Loucy (cell line): Measurements from ENCODE around the gene ERICH6.

ENCODE experiments used
- H2AFZ ChIP-seq: fragments of 200-600 bp; sonication (generic); 2 replicates; pipeline ENCODE4 v1.6.0; 2016; ENCODE audit warnings: antibody characterized with exemption, mild to moderate bottlenecking, low read length, moderate library complexity
- H3F3A ChIP-seq: fragments of 200-600 bp; 2 replicates; pipeline ENCODE4 v1.6.0; 2016; ENCODE audit warnings: antibody characterized with exemption, low read depth, mild to moderate bottlenecking
- H3K27me3 ChIP-seq: fragments of 200-600 bp; sonication (generic); 2 replicates; pipeline ENCODE4 v1.6.1; 2014; ENCODE audit warnings: low read length, mild to moderate bottlenecking; ENCODE audit not compliant: insufficient read depth, poor library complexity, severe bottlenecking
- H3K36me3 ChIP-seq: fragments of 200-600 bp; sonication (generic); 2 replicates; pipeline ENCODE4 v1.6.1; 2016; ENCODE audit warnings: low read length; ENCODE audit not compliant: insufficient read depth
- H3K4me1 ChIP-seq: fragments of 200-600 bp; sonication (generic); 2 replicates; pipeline ENCODE4 v1.5.1; 2014; ENCODE audit warnings: low read length, mild to moderate bottlenecking; ENCODE audit not compliant: insufficient read depth, poor library complexity, severe bottlenecking
- H3K4me2 ChIP-seq: fragments of 200-600 bp; sonication (generic); 2 replicates; pipeline ENCODE4 v1.6.0; 2014; ENCODE audit warnings: antibody characterized with exemption, low read length, low read depth, mild to moderate bottlenecking; ENCODE audit not compliant: poor library complexity, severe bottlenecking
- H3K4me3 ChIP-seq: fragments of 200-600 bp; sonication (generic); 2 replicates; pipeline ENCODE4 v1.5.1; 2014; ENCODE audit warnings: low read length, mild to moderate bottlenecking, mixed read lengths; ENCODE audit not compliant: poor library complexity, severe bottlenecking
- H3K79me2 ChIP-seq: fragments of 200-600 bp; sonication (generic); 2 replicates; pipeline ENCODE4 v1.6.1; 2014; ENCODE audit warnings: low read length; ENCODE audit not compliant: insufficient read depth
- H3K9ac ChIP-seq: fragments of 200-600 bp; sonication (generic); 2 replicates; pipeline ENCODE4 v1.6.0; 2014; ENCODE audit warnings: mild to moderate bottlenecking, low read depth, low read length, moderate library complexity; ENCODE audit not compliant: poor library complexity, severe bottlenecking
- H3K9me2 ChIP-seq: fragments of 200-600 bp; sonication (generic); replicated peaks from 2 replicates; pipeline ENCODE4 v1.6.1; 2016; ENCODE audit warnings: low read depth, low read length, mixed read lengths
- H3K9me3 ChIP-seq: fragments of 200-600 bp; sonication (generic); 2 replicates; pipeline ENCODE4 v1.6.1; 2014; ENCODE audit warnings: mild to moderate bottlenecking, antibody characterized with exemption, low read length, low read depth; ENCODE audit not compliant: insufficient read depth
- H4K20me1 ChIP-seq: fragments of 200-600 bp; sonication (generic); 2 replicates; pipeline ENCODE4 v1.6.0; 2014; ENCODE audit warnings: antibody characterized with exemption, low read length, mild to moderate bottlenecking; ENCODE audit not compliant: insufficient read depth, poor library complexity, severe bottlenecking
- EZH2phosphoT487 ChIP-seq: fragments of 200-600 bp; IDR thresholded peaks from 2 replicates; pipeline ENCODE4 v1.6.1; 2018; ENCODE audit warnings: antibody characterized with exemption, mild to moderate bottlenecking, moderate library complexity, borderline replicate concordance
- TF ChIP-seq, protein P1 (sequence below): fragments of 200-600 bp; sonication (generic); conservative IDR thresholded peaks from 2 replicates; pipeline ENCODE4 v1.5.1; 2014; ENCODE audit warnings: mild to moderate bottlenecking, antibody characterized with exemption, low read length

Gene ERICH6

DNA sequence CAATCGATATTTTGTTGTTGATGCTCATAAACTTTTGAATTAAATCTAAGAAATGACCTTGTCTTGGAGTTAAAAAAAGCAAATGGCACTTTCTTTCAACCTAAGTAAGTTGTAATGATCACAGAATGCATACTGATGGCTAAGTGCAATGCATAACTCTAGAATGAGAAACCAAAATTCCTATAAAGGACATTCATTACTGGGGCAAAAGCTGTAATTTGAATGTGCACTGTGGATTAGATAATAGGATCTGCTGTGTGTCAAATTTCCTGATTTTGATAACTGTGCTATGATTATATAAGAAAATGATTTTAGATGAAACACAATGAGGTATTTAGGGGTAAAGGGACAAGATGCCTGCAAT is 44.9 kb upstream of the ERICH6 start:
- no peaks in the 10 kb centered on the region for H3K9me3 ChIP-seq
- no peak overlapping the region for H3K4me3 ChIP-seq
- H3F3A ChIP-seq: no peaks in the 10 kb centered on the region
- TF ChIP-seq EZH2phosphoT487: no peak
- TF ChIP-seq, protein P1, sequence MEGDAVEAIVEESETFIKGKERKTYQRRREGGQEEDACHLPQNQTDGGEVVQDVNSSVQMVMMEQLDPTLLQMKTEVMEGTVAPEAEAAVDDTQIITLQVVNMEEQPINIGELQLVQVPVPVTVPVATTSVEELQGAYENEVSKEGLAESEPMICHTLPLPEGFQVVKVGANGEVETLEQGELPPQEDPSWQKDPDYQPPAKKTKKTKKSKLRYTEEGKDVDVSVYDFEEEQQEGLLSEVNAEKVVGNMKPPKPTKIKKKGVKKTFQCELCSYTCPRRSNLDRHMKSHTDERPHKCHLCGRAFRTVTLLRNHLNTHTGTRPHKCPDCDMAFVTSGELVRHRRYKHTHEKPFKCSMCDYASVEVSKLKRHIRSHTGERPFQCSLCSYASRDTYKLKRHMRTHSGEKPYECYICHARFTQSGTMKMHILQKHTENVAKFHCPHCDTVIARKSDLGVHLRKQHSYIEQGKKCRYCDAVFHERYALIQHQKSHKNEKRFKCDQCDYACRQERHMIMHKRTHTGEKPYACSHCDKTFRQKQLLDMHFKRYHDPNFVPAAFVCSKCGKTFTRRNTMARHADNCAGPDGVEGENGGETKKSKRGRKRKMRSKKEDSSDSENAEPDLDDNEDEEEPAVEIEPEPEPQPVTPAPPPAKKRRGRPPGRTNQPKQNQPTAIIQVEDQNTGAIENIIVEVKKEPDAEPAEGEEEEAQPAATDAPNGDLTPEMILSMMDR: no peak
- no peaks in the 10 kb centered on the region for H3K9me2 ChIP-seq
- H2AFZ ChIP-seq: no peak overlapping the region
- H3K79me2 ChIP-seq: peaks cover 92% of the 10 kb centered on the region
- no peak overlapping the region for H3K4me2 ChIP-seq
- no peak overlapping the region for H3K9ac ChIP-seq
- H3K4me1 ChIP-seq: peaks cover 3% of the 10 kb centered on the region
- H3K36me3 ChIP-seq: no peaks in the 10 kb centered on the region
- H4K20me1 ChIP-seq: peaks cover 29% of the 10 kb centered on the region
- no peaks in the 10 kb centered on the region for H3K27me3 ChIP-seq

DNA sequence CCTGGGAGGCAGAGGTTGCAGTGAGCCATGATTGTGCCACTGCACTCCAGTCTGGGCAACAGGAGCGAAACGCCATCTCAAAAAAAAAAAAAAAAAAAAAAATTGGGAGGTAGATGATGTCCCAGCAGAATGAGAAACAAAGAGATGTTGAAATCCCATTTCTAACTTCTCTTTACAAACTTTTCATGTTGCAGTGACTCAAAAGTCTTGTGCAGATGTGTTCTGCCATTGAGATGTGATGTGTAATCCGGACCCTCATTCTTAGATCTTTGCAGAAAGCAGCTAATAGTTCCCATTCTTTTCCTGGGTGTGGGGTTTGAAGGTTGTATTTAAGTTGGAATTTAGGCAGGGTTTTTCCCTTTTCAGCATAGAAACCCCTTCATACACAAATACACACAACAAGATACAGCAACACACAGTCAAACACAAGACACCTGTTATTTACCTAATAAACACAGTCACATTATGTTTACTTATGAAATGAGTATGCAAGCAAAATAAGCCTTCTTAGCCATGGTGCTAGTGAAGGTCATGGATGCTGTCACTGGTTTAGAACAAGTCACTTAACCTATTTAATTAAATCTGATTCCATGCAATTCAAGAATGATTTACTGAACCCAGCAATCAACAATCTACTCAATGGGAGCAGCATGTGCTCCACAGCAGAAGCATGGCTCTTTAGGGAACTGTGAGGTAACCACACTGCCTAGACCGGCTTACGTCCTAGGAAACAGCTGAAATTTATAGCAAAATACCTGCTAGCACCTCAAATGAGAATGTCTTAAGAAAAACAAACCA is 44.4 kb upstream of the ERICH6 start:
- H4K20me1 ChIP-seq: peaks cover 28% of the 10 kb centered on the region
- H3K4me1 ChIP-seq: peaks cover 3% of the 10 kb centered on the region

DNA sequence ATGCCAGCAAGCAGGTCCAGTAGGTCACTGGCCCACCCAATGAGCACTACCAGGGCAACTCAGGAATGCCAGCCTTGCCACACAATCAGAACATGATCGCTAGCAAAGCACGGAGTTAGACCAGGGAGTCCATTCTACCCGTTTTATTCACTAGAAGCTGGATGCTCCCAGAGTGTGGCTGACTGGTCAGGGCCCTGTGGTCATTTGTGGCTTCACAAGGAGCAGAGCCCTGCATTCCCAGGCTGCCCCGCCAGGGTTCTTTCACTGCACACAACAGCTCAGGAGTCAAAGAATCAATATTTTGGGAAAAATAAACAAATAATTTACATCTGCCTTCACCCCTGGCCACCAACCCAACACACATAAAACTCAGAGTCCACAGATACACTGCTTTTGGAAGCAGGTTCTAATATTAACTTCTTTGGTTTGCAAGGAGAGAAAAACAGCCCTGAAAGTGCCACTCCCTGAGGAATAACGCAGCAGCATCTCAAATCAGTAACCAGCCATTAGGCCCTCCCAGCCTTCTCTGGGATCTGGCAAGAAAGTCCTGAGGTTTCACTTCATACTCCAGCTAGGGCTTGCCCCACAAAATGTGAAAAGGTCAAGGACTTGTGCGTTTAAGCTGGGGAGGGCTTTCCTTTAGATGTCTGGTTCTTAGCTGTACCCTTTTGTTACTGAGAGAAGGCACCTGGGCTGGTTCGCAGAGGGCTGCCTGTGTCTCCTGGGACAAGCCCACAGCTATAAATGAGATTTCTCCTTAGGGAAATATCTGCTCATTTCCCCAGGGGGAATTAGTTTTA is 43.3 kb upstream of the ERICH6 start:
- H3F3A ChIP-seq: no peaks in the 10 kb centered on the region
- H3K27me3 ChIP-seq: no peaks in the 10 kb centered on the region
- H3K9ac ChIP-seq: no peak overlapping the region
- H3K4me2 ChIP-seq: no peak overlapping the region
- H3K4me3 ChIP-seq: no peak overlapping the region
- H3K36me3 ChIP-seq: peaks cover 7% of the 10 kb centered on the region; the same call in 1 of the 2 replicates
- TF ChIP-seq, protein P1: no peak
- no peak for TF ChIP-seq EZH2phosphoT487
- no peaks in the 10 kb centered on the region for H3K9me2 ChIP-seq
- H3K4me1 ChIP-seq: no peaks in the 10 kb centered on the region
- H3K9me3 ChIP-seq: no peaks in the 10 kb centered on the region
- peaks cover 90% of the 10 kb centered on the region for H3K79me2 ChIP-seq
- peaks cover 23% of the 10 kb centered on the region for H4K20me1 ChIP-seq
- no peak overlapping the region for H2AFZ ChIP-seq

More for the DNA sequence above, 44.4 kb upstream of the ERICH6 start:
- Histone ChIP-seq H3K36me3 (no peaks in the 10 kb centered on the region), H3K27me3 (no peaks in the 10 kb centered on the region), H3K4me2 (no peak overlapping the region), H3K4me3 (no peak overlapping the region), H3K9me2 (no peaks in the 10 kb centered on the region), H2AFZ (no peak overlapping the region), H3F3A (no peaks in the 10 kb centered on the region), H3K79me2 (peaks cover 92% of the 10 kb centered on the region), H3K9me3 (no peaks in the 10 kb centered on the region), H3K9ac (no peak overlapping the region)
- TF ChIP-seq EZH2phosphoT487: no peak
- TF ChIP-seq, protein P1: no peak
